BLaER1 (cell line): ENCODE results near the gene SAMD4A.
"Not testable (repeated sequence)": the region's sequence is repeated elsewhere in the genome, so short reads cannot be mapped to it uniquely, and the experiment has no call there.

ENCODE experiments used
- H3K27ac ChIP-seq: shearing (Covaris generic); formaldehyde crosslinking; 2 replicates; pipeline ENCODE4 v1.8.1; 2022
- H3K27me3 ChIP-seq: shearing (Covaris generic); formaldehyde crosslinking; 2 replicates; pipeline ENCODE4 v1.8.1; 2022
- H3K36me3 ChIP-seq: shearing (Covaris generic); formaldehyde crosslinking; 2 replicates; pipeline ENCODE4 v1.8.1; 2022
- H3K4me1 ChIP-seq: shearing (Covaris generic); formaldehyde crosslinking; 2 replicates; pipeline ENCODE4 v1.8.1; 2022
- H3K4me2 ChIP-seq: shearing (Covaris generic); formaldehyde crosslinking; 2 replicates; pipeline ENCODE4 v1.8.1; 2022
- H3K4me3 ChIP-seq: shearing (Covaris generic); formaldehyde crosslinking; 2 replicates; pipeline ENCODE4 v1.8.1; 2022
- H3K9ac ChIP-seq: shearing (Covaris generic); formaldehyde crosslinking; 2 replicates; pipeline ENCODE4 v1.8.1; 2022
- H3K9me3 ChIP-seq: shearing (Covaris generic); formaldehyde crosslinking; 2 replicates; pipeline ENCODE4 v1.8.1; 2022
- H4K20me1 ChIP-seq: shearing (Covaris generic); formaldehyde crosslinking; 2 replicates; pipeline ENCODE4 v1.8.1; 2022
- Cebpa-rat ChIP-seq: shearing (Covaris generic); IDR thresholded peaks from 2 replicates; pipeline ENCODE4 v1.8.1; 2022

The SAMD4A gene

DNA sequence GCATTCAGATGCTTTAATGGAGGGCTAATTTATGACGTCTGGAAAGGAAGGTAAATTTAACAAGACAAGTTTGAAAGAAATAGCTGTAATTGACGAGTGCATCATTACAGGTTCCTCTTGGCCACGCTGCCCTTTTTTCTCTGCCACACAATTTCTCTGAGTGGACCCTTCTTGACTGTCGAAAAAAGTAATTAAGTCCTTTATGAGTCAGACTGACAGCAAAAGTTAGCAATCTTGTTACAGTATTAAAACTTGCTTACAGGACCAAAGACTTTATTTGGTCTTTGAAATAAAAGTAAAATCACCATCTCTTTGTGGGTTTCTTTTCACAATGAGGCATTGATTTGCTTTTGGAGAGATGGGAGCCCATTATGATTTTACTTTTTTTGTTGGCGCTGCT, 42.6 kb downstream of the SAMD4A start:
- Histone ChIP-seq H3K27ac (no peak overlapping the region), H3K4me2 (no peak overlapping the region), H3K36me3 (peaks cover 25% of the 10 kb centered on the region; the same call in 1 of the 2 replicates), H3K9ac (no peak overlapping the region), H3K4me3 (no peak overlapping the region), H3K4me1 (peaks cover 21% of the 10 kb centered on the region), H4K20me1 (peaks cover 30% of the 10 kb centered on the region; the same call in 1 of the 2 replicates), H3K9me3 (no peaks in the 10 kb centered on the region; the same call in 1 of the 2 replicates), H3K27me3 (no peaks in the 10 kb centered on the region)
- no peak for TF ChIP-seq Cebpa-rat

DNA sequence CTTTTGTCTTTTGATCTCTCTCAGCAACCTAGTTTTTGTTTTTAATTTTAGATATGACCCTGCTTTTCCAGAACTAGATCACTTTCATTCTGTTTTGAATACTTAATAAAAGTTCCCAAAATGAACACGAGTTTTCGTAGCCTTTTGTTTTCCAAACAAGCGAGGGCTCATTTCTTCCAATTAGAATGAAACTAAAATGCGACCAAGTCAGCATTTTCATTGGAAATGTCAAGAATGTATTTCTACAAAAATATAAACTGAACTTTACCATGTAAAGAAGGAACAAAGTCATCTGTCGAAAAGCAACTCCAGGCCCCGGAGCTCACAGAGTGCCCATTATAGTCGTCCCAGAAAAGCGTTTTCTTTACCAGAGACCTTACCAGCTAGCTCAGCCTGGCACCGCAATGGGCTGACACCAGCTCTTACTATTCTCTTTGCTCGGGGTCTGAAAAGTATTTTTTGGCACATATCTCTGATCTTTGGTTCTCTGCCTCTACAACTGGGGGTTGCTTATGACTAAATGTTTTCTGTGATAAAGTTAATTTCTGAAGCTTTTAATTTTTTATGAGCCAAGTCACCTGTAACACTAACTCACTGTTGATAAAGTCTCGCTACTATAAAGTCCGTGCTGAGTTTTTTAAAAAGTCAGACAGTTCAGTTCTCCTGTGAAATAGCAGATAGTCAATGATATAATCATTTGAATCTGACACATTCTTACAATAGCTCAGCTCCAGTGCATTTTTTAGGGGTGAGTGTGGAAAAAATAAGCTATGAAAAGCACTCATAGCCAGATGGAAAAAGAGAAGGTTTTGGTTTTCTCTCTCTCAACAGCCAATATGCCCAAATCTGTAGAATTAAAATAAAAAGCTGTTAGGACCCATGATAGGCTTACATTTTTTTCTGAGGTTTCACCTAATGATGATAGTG, 43.4 kb downstream of the SAMD4A start:
- no peak overlapping the region for H3K9ac ChIP-seq

DNA sequence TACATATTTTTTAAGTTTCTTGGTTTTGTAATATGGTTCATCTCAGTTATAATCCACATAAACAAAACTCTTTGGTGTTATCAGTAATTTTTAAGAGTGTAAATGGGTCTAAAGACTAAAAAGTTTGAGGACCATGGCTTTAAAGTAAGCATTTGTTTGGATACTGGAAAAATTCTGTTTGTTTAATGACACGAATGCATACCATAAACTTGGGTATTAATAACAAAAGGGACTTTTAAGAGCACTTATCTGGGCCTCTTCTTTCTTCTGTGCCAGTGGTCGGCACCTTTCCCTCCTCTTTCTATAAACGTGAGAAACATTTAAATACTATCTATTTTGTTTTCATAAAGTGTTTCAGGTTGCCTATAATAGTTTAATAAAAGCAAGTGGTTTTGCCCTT, 47.4 kb downstream of the SAMD4A start:
- TF ChIP-seq Cebpa-rat: no peak
- H4K20me1 ChIP-seq: peaks cover 14% of the 10 kb centered on the region; the same call in 1 of the 2 replicates
- H3K4me3 ChIP-seq: no peak overlapping the region
- no peak overlapping the region for H3K27ac ChIP-seq
- 0 out of 2 replicates have a peak, but pooled peaks cover 2% of the 10 kb centered on the region for H3K9me3 ChIP-seq
- H3K4me2 ChIP-seq: peak overlapping the region; percentile 44; the same call in 1 of the 2 replicates
- H3K4me1 ChIP-seq: peaks cover 27% of the 10 kb centered on the region
- H3K9ac ChIP-seq: no peak overlapping the region
- H3K27me3 ChIP-seq: no peaks in the 10 kb centered on the region
- peaks cover 7% of the 10 kb centered on the region for H3K36me3 ChIP-seq

More for the DNA sequence above, 43.4 kb downstream of the SAMD4A start:
- no peak for TF ChIP-seq Cebpa-rat
- no peak overlapping the region for H3K4me3 ChIP-seq
- no peak overlapping the region for H3K27ac ChIP-seq
- peaks cover 30% of the 10 kb centered on the region; the same call in 1 of the 2 replicates for H4K20me1 ChIP-seq
- H3K4me2 ChIP-seq: no peak overlapping the region
- H3K27me3 ChIP-seq: no peaks in the 10 kb centered on the region
- H3K4me1 ChIP-seq: peaks cover 27% of the 10 kb centered on the region
- H3K9me3 ChIP-seq: no peaks in the 10 kb centered on the region; the same call in 1 of the 2 replicates
- peaks cover 25% of the 10 kb centered on the region; the same call in 1 of the 2 replicates for H3K36me3 ChIP-seq

DNA sequence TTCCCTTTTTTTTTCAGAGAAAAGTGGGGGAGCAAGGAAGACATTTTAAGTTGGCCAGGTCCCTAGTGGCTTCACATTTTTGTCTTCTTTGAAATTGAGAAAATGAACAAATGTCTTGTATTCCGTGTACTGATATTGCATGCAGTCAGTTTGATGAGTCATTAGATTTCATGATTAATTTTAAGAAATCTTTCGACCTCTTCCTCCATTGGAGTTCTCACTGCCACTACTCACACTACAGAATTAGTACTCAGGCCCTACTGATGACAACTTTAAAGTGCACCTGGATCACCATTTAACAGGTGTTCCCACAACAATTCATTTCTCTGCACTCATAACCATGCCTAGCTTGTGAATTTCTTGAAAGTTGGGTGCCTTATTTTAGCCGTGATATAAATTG, 50.5 kb downstream of the SAMD4A start:
- H3K9ac ChIP-seq: no peak overlapping the region
- peaks cover 23% of the 10 kb centered on the region for H3K9me3 ChIP-seq
- TF ChIP-seq Cebpa-rat: no peak
- H3K27ac ChIP-seq: no peak overlapping the region
- H4K20me1 ChIP-seq: peaks cover 9% of the 10 kb centered on the region; the same call in 1 of the 2 replicates
- peaks cover 29% of the 10 kb centered on the region for H3K4me1 ChIP-seq
- H3K4me3 ChIP-seq: no peak overlapping the region
- no peak overlapping the region for H3K4me2 ChIP-seq
- peaks cover 18% of the 10 kb centered on the region; the same call in 1 of the 2 replicates for H3K36me3 ChIP-seq
- no peaks in the 10 kb centered on the region for H3K27me3 ChIP-seq

DNA sequence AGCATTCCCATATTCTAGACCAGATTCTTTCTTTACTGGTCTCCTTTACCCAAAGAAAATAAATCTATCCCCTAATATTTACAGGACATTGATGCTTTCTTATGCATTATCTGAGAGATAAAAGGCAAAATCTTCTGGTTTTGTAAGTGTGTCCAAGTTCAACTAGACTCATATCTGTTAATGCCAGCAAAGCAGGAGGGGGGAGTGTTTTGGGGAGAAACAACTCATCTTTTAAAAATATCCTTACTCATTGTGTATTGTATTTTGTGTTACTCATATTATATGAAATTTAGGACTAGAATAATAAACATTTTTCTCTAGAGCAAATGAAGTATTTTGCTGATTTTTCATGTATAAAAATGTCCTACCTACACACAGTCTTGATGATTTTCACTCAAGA, 54.8 kb downstream of the SAMD4A start:
- no peak overlapping the region for H3K27ac ChIP-seq
- H3K4me2 ChIP-seq: no peak overlapping the region
- H3K27me3 ChIP-seq: no peaks in the 10 kb centered on the region
- H3K9ac ChIP-seq: no peak overlapping the region
- TF ChIP-seq Cebpa-rat: no peak
- H3K9me3 ChIP-seq: peaks cover 28% of the 10 kb centered on the region
- peaks cover 23% of the 10 kb centered on the region; the same call in 1 of the 2 replicates for H3K36me3 ChIP-seq
- no peak overlapping the region for H3K4me3 ChIP-seq
- peaks cover 30% of the 10 kb centered on the region for H3K4me1 ChIP-seq
- H4K20me1 ChIP-seq: peaks cover 40% of the 10 kb centered on the region

DNA sequence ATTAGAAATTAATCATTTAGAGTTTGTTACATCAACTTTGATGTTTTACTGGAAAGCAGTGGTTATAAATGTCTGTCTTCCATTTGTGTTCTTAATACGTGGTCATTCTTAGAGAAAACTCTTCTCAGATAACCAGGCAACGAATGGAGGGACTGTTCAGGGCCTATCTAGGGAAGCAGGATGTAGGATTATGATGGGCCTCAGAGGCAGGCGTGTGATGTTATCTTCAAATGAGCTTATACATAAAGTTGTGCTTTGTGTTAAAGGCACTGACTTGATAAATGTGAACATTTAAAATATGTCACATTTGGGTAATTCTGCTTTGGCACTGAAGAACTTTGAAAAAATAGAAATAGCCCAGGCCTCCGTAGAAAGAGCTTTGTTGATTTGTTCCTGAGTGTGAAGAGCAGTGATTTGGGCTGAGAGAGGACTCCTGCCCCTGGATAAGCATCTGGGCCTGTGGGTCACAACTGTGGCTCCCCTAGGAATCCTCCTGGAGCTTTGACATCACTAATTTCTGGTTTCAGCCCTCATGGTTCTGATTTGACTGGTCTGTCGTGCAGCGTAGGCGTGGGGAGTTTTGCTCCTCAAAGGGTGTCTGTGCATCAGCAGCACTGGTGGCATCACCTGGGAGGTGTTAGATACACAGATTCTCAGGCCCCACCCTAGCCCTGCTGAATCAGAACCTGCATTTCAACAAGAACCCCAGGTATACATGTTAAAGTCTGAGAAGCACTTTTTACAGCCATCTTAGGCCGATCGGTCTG, 55.4 kb downstream of the SAMD4A start:
- H3K36me3 ChIP-seq: peaks cover 23% of the 10 kb centered on the region; the same call in 1 of the 2 replicates
- peaks cover 46% of the 10 kb centered on the region for H4K20me1 ChIP-seq
- H3K4me1 ChIP-seq: peaks cover 37% of the 10 kb centered on the region
- TF ChIP-seq Cebpa-rat: no peak
- no peaks in the 10 kb centered on the region for H3K27me3 ChIP-seq
- H3K27ac ChIP-seq: no peak overlapping the region
- peaks cover 28% of the 10 kb centered on the region for H3K9me3 ChIP-seq
- no peak overlapping the region for H3K4me3 ChIP-seq
- no peak overlapping the region for H3K9ac ChIP-seq
- H3K4me2 ChIP-seq: no peak overlapping the region

DNA sequence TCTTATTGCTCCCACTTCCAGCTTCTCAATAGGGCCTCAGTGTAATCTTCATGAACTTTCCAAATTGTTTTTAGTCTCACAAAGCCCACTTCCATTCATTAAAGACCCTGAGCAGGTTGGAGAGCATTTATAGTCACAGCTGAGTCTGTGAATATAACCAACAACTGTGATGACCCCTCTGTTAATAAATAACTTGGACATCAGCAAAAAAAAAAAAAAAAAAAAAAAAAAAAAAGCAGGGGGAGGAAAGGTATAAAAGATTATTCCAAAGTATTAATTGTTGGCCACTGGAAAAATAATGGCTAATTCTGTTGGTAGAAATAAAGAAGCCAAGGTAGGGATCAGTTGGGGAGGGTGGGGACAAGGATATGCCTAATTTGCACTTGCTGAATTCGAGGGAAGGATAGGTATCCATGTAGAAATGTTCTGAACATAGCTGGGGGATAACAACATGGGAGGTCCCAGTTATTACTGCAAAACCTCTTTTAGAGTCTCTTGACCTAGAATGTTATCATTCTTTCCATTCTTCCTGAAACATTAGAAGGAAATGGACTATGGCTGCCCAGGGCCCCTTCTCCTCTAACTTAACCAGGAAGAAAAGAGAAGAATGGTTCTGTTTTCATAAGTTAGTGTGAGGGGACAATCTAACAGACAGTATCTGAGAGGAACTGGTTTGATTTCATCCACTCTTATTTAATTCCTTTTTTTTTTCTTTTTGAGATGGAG, 56.5 kb downstream of the SAMD4A start:
- no peak for TF ChIP-seq Cebpa-rat
- H3K27me3 ChIP-seq: no peaks in the 10 kb centered on the region
- peaks cover 49% of the 10 kb centered on the region for H4K20me1 ChIP-seq
- peaks cover 28% of the 10 kb centered on the region for H3K9me3 ChIP-seq
- peaks cover 23% of the 10 kb centered on the region; the same call in 1 of the 2 replicates for H3K36me3 ChIP-seq
- no peak overlapping the region for H3K4me3 ChIP-seq
- no peak overlapping the region for H3K9ac ChIP-seq
- H3K4me1 ChIP-seq: peaks cover 47% of the 10 kb centered on the region
- no peak overlapping the region for H3K27ac ChIP-seq
- no peak overlapping the region for H3K4me2 ChIP-seq

DNA sequence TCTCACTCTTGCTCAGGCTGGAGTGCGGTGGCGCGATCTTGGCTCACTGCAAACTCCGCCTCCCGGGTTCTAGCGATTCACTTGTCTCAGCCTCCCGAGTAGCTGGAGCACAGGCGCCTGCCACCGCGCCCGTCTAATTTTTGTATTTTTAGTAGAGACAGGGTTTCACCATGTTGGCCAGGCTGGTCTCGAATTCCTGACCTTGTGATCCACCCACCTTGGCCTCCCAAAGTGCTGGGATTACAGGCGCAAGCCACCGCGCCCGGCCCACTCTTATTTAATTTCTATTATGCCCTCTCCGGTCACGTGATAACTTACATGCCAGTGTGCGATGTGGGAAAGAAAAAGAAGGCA, 57.1 kb downstream of the SAMD4A start:
- peaks cover 53% of the 10 kb centered on the region for H3K4me1 ChIP-seq
- H4K20me1 ChIP-seq: peaks cover 54% of the 10 kb centered on the region
- not testable (repeated sequence) for H3K4me3 ChIP-seq, H3K9ac ChIP-seq, H3K27ac ChIP-seq, H3K27me3 ChIP-seq, H3K4me2 ChIP-seq
- H3K36me3 ChIP-seq: peaks cover 23% of the 10 kb centered on the region; the same call in 1 of the 2 replicates
- peaks cover 28% of the 10 kb centered on the region for H3K9me3 ChIP-seq

DNA sequence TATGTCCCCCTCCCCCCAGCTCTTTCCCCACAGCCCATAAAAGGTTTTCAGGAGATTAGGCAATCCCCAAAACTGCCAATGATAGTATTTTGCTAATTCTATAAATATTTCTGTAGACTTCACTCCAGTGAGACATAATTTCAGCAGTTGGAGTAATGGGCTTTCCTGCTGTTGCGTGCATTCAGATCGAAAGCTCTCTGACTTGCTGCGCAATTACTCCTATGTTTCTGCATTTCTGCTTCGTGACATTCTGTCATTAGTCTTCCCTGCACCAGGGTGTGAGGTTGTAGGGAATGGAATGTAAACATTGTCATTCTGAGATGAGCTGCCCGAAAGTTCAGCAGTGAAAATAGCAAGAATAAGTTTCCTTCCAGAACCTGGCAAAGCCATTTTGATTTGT, 58.2 kb downstream of the SAMD4A start:
- Histone ChIP-seq H3K27ac (no peak overlapping the region), H3K4me1 (peaks cover 64% of the 10 kb centered on the region), H3K9me3 (peaks cover 18% of the 10 kb centered on the region), H3K36me3 (peaks cover 15% of the 10 kb centered on the region; the same call in 1 of the 2 replicates), H3K27me3 (no peaks in the 10 kb centered on the region), H3K4me2 (no peak overlapping the region), H3K9ac (no peak overlapping the region), H3K4me3 (no peak overlapping the region), H4K20me1 (peaks cover 55% of the 10 kb centered on the region)
- no peak for TF ChIP-seq Cebpa-rat
